Tibial nerve (tissue), 3 donors: ENCODE measurements around the gene BANP.

ENCODE experiments used
- CTCF ChIP-seq, 5 experiments: fragments of 200-600 bp in 3 of 5; fragments of 450-650 bp in 2 of 5; sonication (generic) in 3 of 5; IDR thresholded peaks; one replicate each; pipeline ENCODE4 v1.5.1; 2016 to 2019; ENCODE audit warnings: antibody characterized with exemption in 5 of 5, mild to moderate bottlenecking in 3 of 5, moderate library complexity in 2 of 5
- POLR2A ChIP-seq, 2 donors: fragments of 450-650 bp; IDR thresholded peaks; one replicate each; pipeline ENCODE4 v1.6.1; 2017; ENCODE audit warnings: antibody characterized with exemption in 2 of 2, mild to moderate bottlenecking in 2 of 2, moderate library complexity in 2 of 2

DNA sequence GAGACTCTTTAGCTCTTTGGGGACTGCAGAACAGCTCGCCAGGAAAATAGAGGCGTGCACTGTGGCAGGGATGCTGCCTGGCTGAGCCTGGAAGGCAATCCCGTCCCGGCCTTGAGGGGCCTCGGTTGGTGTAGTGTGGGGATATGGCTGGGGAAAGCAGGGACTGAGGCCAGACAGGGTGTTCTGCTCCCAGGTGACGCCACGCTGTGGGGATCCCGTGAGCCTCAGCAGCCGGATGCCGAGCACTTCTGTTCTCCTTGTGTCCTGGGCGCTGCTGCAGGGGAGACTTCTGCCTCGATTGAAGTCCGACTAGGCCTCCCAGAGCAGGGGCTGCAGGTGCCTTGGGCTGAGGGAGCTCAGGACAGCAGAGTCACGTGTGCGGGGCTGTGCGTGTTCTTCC is 72.6 kb downstream of the BANP start:
- no peak for TF ChIP-seq POLR2A (IDR thresholded peaks at IDR 0.05)
- no peak for TF ChIP-seq CTCF (IDR thresholded peaks at IDR 0.05)
